HG03439 (cell line): ENCODE results near the gene CNPY1.
"Not testable (repeated sequence)": the region's sequence is repeated elsewhere in the genome, so short reads cannot be mapped to it uniquely, and the experiment has no call there.

Experiments
- ATAC-seq: cut with Tn5 transposase; IDR thresholded peaks from one replicate; pipeline ENCODE4 v1.9.1; 2021; ENCODE audit warnings: mild to moderate bottlenecking, moderate library complexity; ENCODE audit not compliant: unreplicated experiment

The CNPY1 gene

DNA sequence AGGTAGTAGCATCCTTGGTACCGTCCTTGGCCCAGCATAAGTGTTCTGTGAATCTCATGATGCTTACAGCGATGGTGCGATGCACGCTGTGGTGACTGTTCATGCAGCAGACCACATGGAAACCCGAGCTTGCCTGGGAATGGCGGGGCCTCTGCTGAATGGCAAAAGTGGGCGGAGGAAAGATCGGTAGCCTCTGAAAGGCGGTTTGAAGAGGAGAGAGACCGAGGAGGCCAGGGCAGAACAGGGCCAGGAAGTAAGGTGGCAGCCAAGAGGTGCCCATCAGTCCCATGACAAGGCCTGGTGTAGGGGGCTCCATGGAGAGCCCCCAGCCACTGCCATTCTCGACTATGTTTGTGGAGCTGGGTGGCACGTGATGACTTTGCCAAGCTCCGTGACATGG is 33.2 kb upstream of the CNPY1 start:
- ATAC-seq = no peak

DNA sequence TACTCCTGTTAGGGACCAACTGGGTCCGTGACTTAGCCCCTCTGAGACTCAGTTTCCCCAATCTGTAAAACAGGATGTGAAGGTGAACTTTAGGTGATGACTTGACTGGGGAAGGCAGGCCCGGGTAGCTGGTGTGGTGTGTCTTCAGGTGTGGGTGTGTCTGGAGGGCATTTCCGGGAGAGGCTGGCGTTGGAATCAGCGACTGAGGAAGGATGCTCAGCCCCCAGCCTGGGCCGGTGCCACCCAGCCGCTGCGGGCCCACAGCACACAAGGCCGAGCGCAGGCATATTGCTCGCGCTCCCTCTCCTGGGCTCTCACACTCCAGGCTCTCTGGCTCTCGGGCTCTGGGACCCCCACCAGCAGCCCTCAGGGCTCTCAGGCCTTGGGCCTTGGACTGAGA is 31.7 kb upstream of the CNPY1 start:
- ATAC-seq = no peak

DNA sequence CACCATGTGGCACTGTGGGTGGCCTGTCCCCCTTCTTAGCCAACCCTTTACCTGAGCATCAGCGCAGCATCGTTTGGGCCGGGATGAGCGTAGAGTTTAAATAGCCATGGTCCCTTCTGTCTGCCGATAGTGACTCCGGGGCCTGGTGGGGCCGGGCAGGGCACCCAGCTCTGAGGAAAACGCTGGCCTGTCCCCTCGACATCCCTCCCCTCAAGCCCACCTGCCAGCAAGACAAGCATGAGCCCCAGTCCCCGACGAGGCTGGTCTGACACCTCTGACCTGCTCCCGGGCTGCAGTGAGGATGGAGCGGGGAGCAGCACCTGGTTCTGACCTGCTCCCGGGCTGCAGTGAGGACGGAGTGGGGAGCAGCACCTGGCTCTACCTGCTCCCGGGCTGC is 31.1 kb upstream of the CNPY1 start:
- no peak for ATAC-seq

DNA sequence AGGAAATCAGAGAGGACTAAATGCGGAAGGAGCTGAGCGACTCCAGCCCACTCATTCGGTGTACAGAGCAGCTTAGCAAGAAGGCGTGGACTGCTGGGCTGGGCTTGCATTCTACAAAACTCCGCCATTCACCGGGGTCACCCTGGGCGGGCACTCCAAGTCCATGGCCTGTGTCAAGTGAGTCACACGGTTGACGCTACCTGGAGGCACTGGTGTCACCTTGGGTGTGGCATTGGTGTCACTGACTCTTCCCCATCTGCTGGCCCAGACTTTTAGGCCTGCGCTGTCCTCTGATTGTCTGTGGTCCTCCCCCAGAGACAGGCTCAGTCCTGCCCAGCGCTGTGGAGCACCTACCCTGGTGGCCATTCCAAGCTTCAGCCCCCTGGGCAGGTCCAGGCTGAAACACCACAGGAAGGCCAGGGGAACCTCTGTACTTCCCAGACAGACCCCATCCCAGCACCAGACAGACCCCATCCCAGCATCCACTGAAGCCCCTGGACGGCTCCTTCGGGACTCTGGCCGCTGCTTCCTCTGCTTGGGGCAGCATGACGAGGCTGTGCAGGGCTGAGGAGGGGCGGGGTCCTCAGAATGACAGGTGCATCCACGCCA is 30.6 kb upstream of the CNPY1 start:
- no peak for ATAC-seq

DNA sequence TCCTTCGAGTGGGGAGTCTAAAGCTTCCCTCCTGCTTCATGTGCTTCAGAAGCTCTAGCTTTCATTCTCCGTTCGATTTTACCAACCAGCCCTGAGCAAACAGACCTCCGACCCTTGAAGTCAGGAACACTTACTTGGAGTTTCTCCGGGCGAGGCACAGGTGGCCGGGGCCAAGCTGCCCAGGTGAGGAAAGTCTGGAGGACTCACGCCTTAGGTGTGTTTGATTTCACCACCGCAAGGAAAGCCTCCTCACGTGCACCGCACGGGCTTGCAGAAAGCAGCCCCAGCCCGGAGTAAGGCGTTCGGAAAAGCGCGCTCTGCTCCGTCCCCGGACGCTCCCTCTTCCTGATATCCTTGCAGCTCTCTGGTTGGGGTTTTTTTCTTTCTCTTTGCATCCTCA is 30.1 kb upstream of the CNPY1 start:
- no peak for ATAC-seq

DNA sequence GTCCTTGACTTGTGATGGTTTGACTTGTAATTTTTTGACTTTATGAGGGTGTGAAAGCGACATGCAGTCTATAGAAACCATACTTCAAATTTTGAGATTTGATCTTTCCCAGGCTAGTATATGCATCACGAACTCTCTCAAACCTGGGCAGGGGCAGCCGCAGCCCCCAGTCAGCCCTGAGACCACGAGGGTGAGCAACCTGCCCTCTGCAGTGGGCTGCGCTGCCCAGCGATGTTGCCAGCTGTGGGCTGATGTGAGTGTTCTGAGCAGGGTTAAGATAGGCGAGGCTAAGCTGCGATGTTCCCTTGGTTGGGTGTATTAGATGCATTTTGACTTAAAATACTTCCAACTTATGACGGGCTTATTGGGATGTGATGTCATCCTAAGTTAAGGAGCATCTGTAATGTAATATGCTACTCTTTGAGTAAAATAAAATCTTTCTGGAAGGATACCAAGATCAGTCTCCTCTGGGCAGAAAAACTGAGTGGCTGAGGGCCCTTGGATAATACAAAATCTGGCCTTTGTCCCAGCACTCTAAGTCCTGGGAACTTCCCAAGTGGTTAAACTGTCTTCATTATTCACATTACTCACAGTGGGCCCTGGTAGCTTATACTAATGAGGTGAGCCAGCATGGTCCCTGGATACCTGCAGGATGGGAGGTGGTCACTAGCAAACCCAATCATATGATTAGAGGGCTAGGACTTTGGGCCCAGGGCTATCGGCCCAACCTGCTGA is 28.4 kb upstream of the CNPY1 start:
- no peak for ATAC-seq

DNA sequence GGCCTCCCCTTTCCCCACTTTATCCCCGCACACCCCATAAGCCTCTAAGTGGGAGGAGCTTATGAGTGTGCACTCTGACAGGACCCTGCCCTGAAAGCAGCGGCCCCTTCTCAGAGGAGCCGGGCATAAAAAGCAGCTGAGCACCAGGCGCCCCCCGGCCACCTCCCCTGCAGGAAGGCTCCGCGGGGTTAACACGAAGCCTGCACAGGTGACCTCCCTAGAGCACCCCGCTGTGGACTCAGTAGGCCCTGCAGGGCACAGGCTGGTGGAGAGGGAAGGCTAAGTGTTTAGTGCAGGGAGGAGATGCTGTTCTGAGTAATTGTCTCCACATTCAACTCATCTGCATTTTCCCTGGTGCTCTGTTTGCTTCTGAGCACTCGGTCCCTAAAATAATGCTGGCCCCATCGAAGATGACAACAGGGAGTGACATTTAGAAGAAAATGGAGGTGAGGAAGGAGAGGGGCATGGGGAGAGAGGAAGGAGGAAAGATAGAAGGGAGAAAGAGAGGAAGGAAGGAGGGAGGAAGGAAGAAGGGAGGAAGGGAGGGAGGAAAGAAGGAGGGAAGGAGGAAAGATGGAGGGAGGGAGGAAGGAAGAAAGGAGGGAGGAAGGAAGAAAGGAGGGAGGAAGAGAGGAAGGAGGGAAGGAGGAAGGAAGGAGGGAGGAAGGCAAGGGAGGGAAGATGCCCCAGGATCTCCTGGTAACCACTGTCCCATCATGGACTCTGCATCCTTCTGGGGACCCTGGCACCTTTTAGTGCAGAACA is 25.4 kb upstream of the CNPY1 start:
- ATAC-seq = no peak

DNA sequence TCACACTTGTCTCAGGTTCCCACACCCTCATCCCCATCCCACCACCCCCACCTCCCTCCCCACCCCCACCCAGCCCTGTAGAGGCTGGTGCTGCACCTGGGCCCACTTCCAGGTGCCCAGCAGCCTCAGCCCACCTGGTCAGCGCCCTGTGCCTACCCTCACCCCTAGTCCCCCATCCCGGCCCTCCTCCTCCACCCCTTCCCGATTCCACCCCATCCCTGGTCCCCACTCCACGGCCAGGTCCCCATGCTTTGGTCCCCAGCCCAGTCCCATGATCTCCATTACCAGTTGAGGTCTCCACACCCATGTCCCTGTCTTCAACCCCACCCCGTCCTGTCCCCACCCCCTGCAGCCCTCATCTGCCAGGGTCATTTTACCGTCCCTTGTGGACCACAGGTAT is 24.6 kb upstream of the CNPY1 start:
- no peak for ATAC-seq

DNA sequence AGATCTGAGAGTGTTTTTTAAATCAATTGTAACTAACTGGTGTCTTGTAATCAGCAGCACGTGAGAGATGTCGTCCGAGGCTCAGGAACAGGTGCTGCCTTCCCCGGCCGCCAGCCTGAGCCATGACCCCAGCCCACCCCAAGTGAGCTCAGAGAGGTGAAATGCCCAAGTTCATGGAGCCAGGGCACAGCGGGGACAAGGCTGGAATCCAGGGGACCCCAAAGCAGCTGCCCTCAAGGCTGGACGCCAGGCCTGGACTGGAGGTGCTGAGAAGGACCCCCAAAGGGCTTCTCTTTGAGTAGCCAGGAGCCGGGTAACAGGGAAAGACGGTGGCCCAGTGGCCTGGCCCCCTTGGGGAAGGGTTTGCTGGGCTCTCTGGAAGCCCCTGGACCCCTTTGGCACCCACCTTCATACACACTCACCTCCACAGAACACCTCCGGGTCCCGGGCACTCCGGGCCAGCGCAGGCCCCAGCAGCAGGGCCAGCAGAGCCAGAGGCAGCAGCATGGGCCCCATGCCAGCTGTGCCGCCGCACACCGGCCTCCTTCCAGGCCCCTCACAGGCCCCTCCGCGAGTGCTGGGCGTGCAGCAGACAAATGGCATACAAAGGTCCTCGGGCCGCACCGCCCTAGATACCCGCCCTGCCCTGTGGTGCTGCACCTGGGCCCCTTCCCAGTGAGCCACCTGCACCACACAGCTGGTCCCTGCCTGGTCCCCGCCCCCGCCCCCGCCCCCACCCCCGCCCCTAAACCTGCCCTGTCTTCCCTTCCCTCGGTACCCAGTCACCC is 24.0 kb upstream of the CNPY1 start:
- ATAC-seq = no peak

DNA sequence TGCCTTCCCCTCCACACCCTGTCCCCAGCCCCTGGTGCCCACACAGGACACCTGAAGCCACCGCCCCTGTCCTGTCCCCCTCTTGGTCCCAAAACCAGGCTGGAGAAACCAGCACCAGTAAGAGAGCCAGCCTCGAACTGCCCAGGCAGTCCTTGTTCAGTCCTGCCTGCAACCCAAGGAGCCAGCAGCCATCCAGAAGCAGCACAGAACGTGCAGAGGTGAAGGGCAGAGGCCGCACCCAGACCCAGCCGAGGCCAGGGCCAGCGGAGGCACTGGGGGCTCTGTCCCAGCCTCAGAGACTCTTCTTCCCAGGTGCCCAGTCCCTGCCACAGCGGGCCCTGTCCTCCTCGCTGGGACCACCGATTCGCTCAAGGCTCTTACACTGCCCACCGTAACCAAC is 23.3 kb upstream of the CNPY1 start:
- no peak for ATAC-seq

DNA sequence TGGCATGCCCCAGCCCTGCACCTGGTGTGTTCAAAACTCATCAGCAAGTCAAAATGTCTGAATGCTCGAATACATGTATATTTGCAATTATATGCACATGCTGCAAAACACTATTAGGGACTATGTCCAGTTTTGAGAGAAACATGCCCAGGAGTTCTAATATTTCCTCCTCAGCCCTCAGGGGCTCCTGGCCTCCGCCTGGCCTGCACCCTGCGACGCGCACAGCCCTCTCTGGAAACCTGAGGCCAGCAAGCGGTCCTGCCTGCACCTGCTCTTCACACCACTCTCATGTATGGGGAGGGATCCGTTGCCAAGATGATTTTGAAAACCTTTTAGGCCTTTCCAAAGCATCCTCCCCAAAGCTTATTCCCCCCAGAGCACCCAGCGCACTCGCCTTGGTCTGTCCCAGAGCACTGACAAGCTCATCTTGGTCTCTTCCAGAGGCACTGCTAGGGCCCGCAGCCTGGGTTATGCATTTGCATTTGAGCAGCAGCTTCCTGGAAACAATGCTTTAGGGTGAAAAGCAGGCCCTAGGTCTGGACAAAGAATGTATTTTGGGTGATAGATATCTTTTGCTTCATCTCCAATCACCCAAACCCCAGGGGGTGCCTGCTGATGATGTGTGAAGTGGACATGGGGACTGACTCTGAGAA is 22.6 kb upstream of the CNPY1 start:
- ATAC-seq = no peak

DNA sequence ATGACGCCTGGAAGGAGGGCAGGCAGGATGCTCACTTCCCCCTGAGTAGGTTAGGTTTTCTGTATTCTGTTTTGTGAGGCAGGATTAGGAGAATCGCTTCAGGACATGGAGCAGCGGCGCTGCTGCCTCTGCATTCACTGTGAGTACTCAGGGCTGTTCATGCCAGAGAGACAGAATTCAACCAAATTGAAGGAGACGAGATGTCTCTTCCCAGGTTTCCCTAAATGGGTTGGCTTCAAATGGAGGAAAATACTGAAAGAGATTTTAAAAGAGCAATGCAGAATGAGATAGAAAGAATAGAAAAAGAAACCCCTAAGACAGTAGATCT is 21.9 kb upstream of the CNPY1 start:
- no peak for ATAC-seq

DNA sequence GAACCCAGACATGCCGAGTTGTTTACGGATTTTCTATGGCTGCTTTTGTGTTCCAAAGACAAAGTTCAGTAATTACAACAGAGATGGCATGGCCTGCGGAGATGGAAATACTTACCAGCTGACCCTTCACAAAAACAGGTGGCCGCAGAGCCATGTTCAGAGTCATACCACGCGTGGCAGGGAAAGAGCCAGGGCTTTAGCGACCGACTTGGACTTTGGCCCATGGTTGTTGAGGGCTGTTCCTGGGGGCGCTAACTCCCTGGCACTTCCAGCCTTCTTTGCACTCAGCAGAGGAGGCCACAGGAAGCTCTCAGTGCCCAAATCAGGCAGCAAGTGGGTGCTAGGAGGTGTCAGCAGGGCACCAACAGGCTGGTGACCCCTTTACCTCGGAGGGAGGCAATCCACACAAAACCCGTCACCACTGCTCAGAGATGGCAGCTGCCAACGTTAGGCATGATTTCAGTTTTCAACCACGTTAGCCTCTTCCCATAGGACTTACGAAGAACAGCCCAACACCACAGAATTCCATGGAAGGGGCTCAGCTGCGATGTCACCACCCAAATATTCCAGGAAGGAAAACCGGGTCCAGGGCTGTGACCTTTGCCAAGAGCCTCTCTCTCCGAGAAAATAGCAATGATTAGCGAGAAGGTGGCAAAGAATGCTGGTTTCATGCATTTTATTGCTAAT is 21.4 kb upstream of the CNPY1 start:
- ATAC-seq = no peak

DNA sequence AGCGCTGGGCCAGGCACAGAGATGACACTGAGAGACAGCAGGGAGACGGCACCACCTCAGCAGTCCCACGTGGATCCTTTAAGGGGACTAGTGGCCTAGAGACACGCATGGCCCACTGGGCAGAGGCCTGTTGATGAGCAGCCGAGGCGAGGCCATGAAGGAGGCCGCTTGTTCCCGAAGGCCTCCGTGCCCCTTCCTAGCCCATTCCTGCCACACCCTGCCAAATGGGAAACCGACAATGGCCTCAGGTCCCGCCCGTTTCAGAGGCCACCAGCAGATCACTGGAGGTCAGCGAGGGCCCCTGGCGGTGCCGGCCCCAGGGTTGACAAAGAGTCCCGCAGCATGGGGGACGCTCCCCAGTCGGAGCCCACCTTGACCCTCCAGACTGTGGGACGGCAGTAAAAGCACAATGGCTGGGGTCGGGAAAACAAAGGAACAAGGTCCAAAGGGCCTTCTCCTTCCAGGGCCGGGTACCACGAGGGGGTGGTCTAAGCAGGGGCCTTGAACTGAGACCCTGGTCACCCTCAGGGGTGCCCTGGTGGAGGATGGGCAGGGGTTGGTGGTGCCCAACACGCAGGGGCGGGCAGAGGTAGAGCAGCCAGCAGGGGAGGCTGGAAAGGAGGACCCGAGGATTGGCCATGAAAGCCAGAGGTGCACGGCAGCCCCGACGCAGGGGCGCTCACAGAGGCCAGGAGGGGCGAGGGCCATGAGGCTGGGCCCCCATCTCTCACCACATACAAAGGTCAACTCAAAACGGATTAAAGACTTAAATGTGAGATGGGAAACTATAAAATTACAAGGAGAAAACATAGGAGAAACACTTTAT is 19.9 kb upstream of the CNPY1 start:
- no peak for ATAC-seq

DNA sequence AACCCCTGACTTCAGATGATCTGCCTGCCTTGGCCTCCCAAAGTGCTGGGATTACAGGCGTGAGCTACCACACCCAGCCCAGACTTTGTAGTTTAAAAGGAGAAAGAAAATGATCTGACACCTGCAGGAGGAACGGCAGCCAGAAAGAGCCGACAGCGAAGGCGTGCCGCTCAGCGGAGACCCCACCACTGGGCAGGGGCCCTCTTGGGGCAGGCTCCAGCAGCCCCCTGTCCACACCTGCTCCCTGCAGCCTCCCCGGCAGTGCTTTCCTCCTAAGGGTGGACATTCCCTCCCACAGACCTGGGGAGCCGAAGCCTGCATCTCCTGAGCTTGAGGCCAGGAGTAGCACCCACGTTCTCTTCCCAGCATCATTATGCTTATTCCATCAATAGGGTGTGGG is 19.2 kb upstream of the CNPY1 start:
- ATAC-seq = no peak

DNA sequence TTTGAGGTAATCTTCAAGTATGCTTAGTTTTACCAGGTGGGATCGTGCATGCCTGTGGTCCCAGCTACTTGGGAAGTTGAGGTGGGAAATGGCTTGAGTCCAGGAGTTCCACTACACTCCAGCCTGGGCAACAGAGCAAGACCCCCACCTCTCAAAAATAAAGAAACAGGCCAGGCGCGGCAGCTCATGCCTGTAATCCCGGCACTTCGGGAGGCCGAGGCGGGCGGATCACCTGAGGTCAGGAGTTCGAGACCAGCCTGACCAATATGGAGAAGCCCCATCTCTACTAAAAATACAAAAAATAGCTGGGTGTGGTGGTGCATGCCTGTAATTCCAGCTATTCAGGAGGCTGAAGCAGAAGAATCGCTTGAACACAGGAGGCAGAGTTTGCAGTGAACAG is 16.6 kb upstream of the CNPY1 start:
- not testable (repeated sequence) for ATAC-seq

DNA sequence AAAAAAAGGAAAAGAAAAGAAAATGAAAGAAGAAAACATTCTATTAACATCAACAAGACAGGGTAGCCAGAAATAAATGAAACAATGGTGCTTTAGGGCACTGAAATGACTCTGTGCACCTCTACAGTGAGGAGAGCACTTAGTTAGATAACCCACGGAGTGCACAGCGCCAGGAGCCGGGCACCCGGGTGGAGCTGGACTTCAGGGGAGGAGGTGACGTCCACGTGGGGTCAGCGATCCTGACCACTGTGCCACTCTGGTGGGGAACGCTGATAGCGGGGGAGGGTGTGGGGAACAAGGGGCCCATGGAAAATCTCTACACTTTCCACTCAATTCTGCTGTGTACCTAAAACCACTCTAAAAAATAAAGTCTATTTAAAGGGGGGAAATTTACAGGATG is 15.7 kb upstream of the CNPY1 start:
- no peak for ATAC-seq

DNA sequence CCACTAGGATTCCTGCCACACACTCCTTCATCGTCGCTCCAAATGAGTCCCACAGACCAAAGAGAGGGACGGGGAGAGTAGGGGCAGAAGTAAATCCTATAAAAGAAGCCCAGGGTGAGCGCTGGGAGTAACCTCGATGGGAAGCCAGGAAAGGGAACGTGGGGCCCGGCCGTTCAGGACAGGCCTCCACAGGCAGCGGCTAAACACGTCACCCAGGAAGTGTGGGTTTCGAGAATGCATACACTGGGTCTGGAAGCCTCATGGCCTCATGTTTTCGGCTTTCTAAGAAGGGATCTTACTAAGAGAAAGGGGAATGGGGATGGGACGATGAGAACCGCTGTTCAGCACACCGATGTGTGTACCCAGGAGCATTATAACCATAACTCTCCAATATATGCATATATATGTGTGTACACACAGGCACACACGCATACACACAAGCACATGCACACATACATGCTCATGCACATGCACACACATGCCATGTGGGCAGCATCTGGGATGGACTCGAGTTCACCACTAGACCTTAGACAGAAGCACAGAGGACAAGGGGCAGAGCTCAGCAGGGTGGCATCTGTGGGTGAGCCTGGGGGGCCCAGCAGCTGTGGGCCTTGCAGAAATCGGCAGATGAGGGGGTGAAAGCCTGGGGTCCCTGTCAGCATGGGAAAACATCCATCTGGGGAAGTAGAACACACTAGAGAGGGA is 14.8 kb upstream of the CNPY1 start:
- ATAC-seq = no peak
